GM12878 (cell line): ENCODE data around the gene HHIP. TPM values are rescaled to one million over a fixed set of nuclear protein-coding genes. Genes with fewer than 3 reads are reported as not detected.
"Not testable (repeated sequence)": the region's sequence is repeated elsewhere in the genome, so short reads cannot be mapped to it uniquely, and the experiment has no call there.

Experiments used
- ATAC-seq: fragments of 200-7000 bp; cut with Tn5 transposase; 3 replicates; pipeline ENCODE4 v1.9.1; 2020; ENCODE audit warnings: mild to moderate bottlenecking, moderate library complexity
- BruUV-seq: library from RNA; stranded (reverse); fragments of 400-500 nt; replicated peaks from 2 replicates; lab custom pipeline; 2021; lab: Mats Ljungman, UMichigan
- CTCF ChIA-PET: fragments of 300-600 bp; sonication (Branson Sonifier 250); formaldehyde crosslinking; extraction: SDS; loops from one replicate; lab custom pipeline; 2021; ENCODE audit warnings: inconsistent platforms; lab: Yijun Ruan, JAX
- POLR2A ChIA-PET: fragments of 350-600 bp; formaldehyde crosslinking; extraction: SDS; loops from one replicate; lab custom pipeline; 2021; ENCODE audit warnings: inconsistent platforms; lab: Charles Lee
- RAD21 ChIA-PET: fragments of 300-600 bp; sonication (Branson Sonifier 250); formaldehyde crosslinking; loops from one replicate; lab custom pipeline; 2023; ENCODE audit warnings: antibody characterized with exemption; ENCODE audit not compliant: unreplicated experiment; lab: Charles Lee
- SMC1A ChIA-PET: fragments of 300-600 bp; sonication (Branson Sonifier 250); formaldehyde crosslinking; loops from one replicate; lab custom pipeline; 2023; ENCODE audit not compliant: unreplicated experiment, uncharacterized antibody; lab: Charles Lee
- DNase-seq: peaks from one replicate; pipeline ENCODE4 v3.0.0-alpha.2; 2011; ENCODE audit warnings: low read depth, low spot score
- FAIRE-seq: peaks from 3 replicates; lab custom pipeline; 2011; peaks lifted over from hg19 to GRCh38; lab: Jason Lieb, UNC
- H2AFZ ChIP-seq: 2 replicates; pipeline ENCODE4 v1.6.0; 2011; ENCODE audit warnings: low read depth, low read length, control low read depth; ENCODE audit not compliant: control insufficient read depth
- H3K27ac ChIP-seq: 2 replicates; pipeline ENCODE4 v1.5.1; 2011; ENCODE audit warnings: control low read depth; ENCODE audit not compliant: control insufficient read depth, insufficient read depth
- H3K27me3 ChIP-seq, 2 experiments: replicated peaks in 1 of 2; 2 replicates each; pipeline versions ENCODE4 v1.6.0 to v1.6.1; 2011; ENCODE audit warnings: low read length in 1 of 2; ENCODE audit not compliant: control insufficient read depth in 2 of 2, insufficient read depth in 2 of 2
- H3K36me3 ChIP-seq, 2 experiments: 2 replicates each; pipeline ENCODE4 v1.5.1; 2011; ENCODE audit warnings: low read length in 1 of 2; ENCODE audit not compliant: control insufficient read depth in 2 of 2, insufficient read depth in 2 of 2
- H3K4me1 ChIP-seq: 2 replicates; pipeline ENCODE4 v1.6.1; 2011; ENCODE audit warnings: mild to moderate bottlenecking, low read length, moderate library complexity, mixed read lengths; ENCODE audit not compliant: control insufficient read depth, insufficient read depth
- H3K4me2 ChIP-seq: 2 replicates; pipeline ENCODE4 v1.6.0; 2011; ENCODE audit warnings: control low read depth; ENCODE audit not compliant: control insufficient read depth, insufficient read depth
- H3K4me3 ChIP-seq: fragments of 200-600 bp; sonication (generic); 2 replicates; pipeline ENCODE4 v1.5.1; 2016
- H3K79me2 ChIP-seq: 2 replicates; pipeline ENCODE4 v1.6.0; 2011; ENCODE audit warnings: low read length; ENCODE audit not compliant: control insufficient read depth, insufficient read depth
- H3K9ac ChIP-seq: 2 replicates; pipeline ENCODE4 v1.8.0; 2011; ENCODE audit warnings: low read length, control low read depth, mixed read lengths; ENCODE audit not compliant: control insufficient read depth, insufficient read depth
- H3K9me3 ChIP-seq: replicated peaks from 3 replicates; pipeline ENCODE4 v1.5.1; 2011; ENCODE audit warnings: mild to moderate bottlenecking, low read length; ENCODE audit not compliant: control insufficient read depth, insufficient read depth
- H4K20me1 ChIP-seq: 2 replicates; pipeline ENCODE4 v1.6.0; 2011; ENCODE audit not compliant: control insufficient read depth, insufficient read depth
- WGBS: methylation state at CpG from one replicate; pipeline ENCODE4 v1.1.6; 2016; ENCODE audit warnings: low lambda C conversion rate; ENCODE audit not compliant: insufficient replicate concordance, insufficient coverage; ENCODE audit errors: missing lambda C conversion rate; 5-methylcytosine and 5-hydroxymethylcytosine counted together
- in situ Hi-C: fragments of 300-500 bp; cut with MboI; formaldehyde crosslinking; loops from 9 replicates; pipeline ENCODE4 v1.14.3; 2018; ENCODE audit warnings: mixed read lengths
- intact Hi-C: fragments of 100-400 bp; cut with micrococcal nuclease; formaldehyde crosslinking; loops from one replicate; pipeline ENCODE4 v1.14.2; 2022; ENCODE audit not compliant: unreplicated experiment
- polyA plus RNA-seq, 11 experiments: library from polyadenylated mRNA; depleted of rRNA in 4 of 11; unstranded in 6 of 11; stranded (reverse) in 5 of 11; fragments of >200 nt; fragmentation: Nextera tagmentation in 4 of 11; fragmentation: Illumina TruSeq in 1 of 11; extraction: Ambion mirVana in 4 of 11; extraction: Trizol in 1 of 11; gene quantifications; 1 replicate in 1 of 11; 2 replicates in 10 of 11; pipeline versions ENCODE4 v1.2.1 to v1.2.3, GENCODE V29; 2011 to 2016; ENCODE audit warnings: inconsistent platforms in 2 of 11, missing spikeins in 2 of 11, low read depth in 1 of 11
- small RNA-seq: library from RNA; depleted of rRNA; stranded (forward); fragments of <200 nt; gene quantifications from one replicate; pipeline ENCODE3, GENCODE V24; 2014
- total RNA-seq, 4 experiments: library from RNA; depleted of rRNA in 3 of 4; stranded (reverse); fragments of >200 nt in 3 of 4; fragmentation: Illumina TruSeq in 1 of 4; extraction: Trizol in 1 of 4; gene quantifications; 2 replicates each; pipeline versions ENCODE4 v1.2.1 to v1.2.3, GENCODE V29; 2013 to 2021

Gene HHIP
- total and polyA plus RNA-seq, 10 of the 15 experiments (the other 5 are each of a cell fraction or from before 2014, with no cell fraction given): 0.06 to 0.56 (median 0.24) TPM; not detected in 1

- H2AFZ ChIP-seq, FAIRE-seq, H4K20me1 ChIP-seq, RAD21 ChIA-PET, H3K79me2 ChIP-seq, H3K36me3 ChIP-seq, POLR2A ChIA-PET, ATAC-seq, intact Hi-C loops, H3K4me2 ChIP-seq, H3K9me3 ChIP-seq, H3K4me3 ChIP-seq, H3K9ac ChIP-seq, H3K27ac ChIP-seq, H3K4me1 ChIP-seq, DNase-seq, H3K27me3 ChIP-seq, BruUV-seq, in situ Hi-C loops: not testable (repeated sequence)
- 17% methylated on average over 8 of the region's 8 CpGs for WGBS
- ChIA-PET SMC1A (interaction anchor here (1.3 kb wide), 1 partner anchor 10 kb away, joined by 4 read pairs; no protein-coding TSS in a partner anchor), CTCF (interaction anchor here (0.8 kb wide), 1 partner anchor 181 kb away, joined by 3 read pairs; no protein-coding TSS in a partner anchor)
Observed at GRCh38 chr4:144791933-144792332, 146.0 kb downstream of the HHIP start.

Small RNA genes within 50 kb of the gene (small RNA-seq; reads per million reads assigned to genes)
- not detected for gene RF02271
